Liver (tissue), 9 donors: ENCODE results near the gene MIB2. TPM values are rescaled to one million over a fixed set of nuclear protein-coding genes. Genes with fewer than 3 reads are reported as not detected.

Experiments used
- DNase-seq: peaks from one replicate; pipeline ENCODE4 v3.0.0-alpha.2; 2017; ENCODE audit warnings: low spot score
- H3K27ac ChIP-seq, 2 donors: one replicate each; pipeline ENCODE4 v1.7.0; 2013; ENCODE audit warnings: inconsistent platforms in 2 of 2, low read length in 2 of 2, control low read depth in 1 of 2, low read depth in 1 of 2, mild to moderate bottlenecking in 1 of 2
- H3K27me3 ChIP-seq, 4 donors: one replicate each; pipeline versions ENCODE4 v1.6.1 to v1.7.0; 2013; ENCODE audit warnings: low read length in 3 of 4, inconsistent platforms in 1 of 4, mild to moderate bottlenecking in 1 of 4, moderate library complexity in 1 of 4; ENCODE audit not compliant: control insufficient read depth in 4 of 4, insufficient read depth in 4 of 4
- H3K36me3 ChIP-seq, 4 donors: one replicate each; pipeline versions ENCODE4 v1.6.1 to v1.7.0; 2013; ENCODE audit warnings: low read length in 3 of 4, mild to moderate bottlenecking in 3 of 4, low read depth in 1 of 4, moderate library complexity in 1 of 4; ENCODE audit not compliant: control insufficient read depth in 4 of 4, insufficient read depth in 3 of 4
- H3K4me1 ChIP-seq, 4 donors: one replicate each; pipeline versions ENCODE4 v1.6.1 to v1.7.0; 2013; ENCODE audit warnings: low read length in 3 of 4, mild to moderate bottlenecking in 3 of 4, moderate library complexity in 1 of 4; ENCODE audit not compliant: control insufficient read depth in 4 of 4, insufficient read depth in 4 of 4
- H3K4me3 ChIP-seq, 3 donors: one replicate each; pipeline versions ENCODE4 v1.6.1 to v1.7.0; 2013; ENCODE audit warnings: low read length in 3 of 3, control low read depth in 1 of 3, low read depth in 1 of 3, mild to moderate bottlenecking in 1 of 3
- H3K9ac ChIP-seq, 2 donors: one replicate each; pipeline ENCODE4 v1.7.0; 2013; ENCODE audit warnings: low read length in 2 of 2, mild to moderate bottlenecking in 2 of 2, moderate library complexity in 2 of 2, control low read depth in 1 of 2, low read depth in 1 of 2
- H3K9me3 ChIP-seq, 4 donors: one replicate each; pipeline versions ENCODE4 v1.6.1 to v1.7.0; 2013; ENCODE audit warnings: low read length in 3 of 4; ENCODE audit not compliant: control insufficient read depth in 4 of 4
- EGR1 ChIP-seq, 2 donors: IDR thresholded peaks; 2 replicates each; pipeline ENCODE4 v1.6.1; 2016 to 2018; ENCODE audit warnings: antibody characterized with exemption in 2 of 2, low read depth in 2 of 2
- FOXA1 ChIP-seq: IDR thresholded peaks from 2 replicates; pipeline ENCODE4 v1.6.1; 2016; ENCODE audit warnings: antibody characterized with exemption
- HNF4A ChIP-seq, 2 donors: conservative IDR thresholded peaks; 2 replicates each; pipeline ENCODE4 v1.6.1; 2016; ENCODE audit warnings: antibody characterized with exemption in 2 of 2, mild to moderate bottlenecking in 2 of 2
- HNF4G ChIP-seq: IDR thresholded peaks from 2 replicates; pipeline ENCODE4 v1.6.1; 2016; ENCODE audit warnings: antibody characterized with exemption
- JUND ChIP-seq, 2 donors: IDR thresholded peaks; 2 replicates each; pipeline ENCODE4 v1.6.1; 2016; ENCODE audit warnings: antibody characterized with exemption in 2 of 2
- NR2F2 ChIP-seq: IDR thresholded peaks from 2 replicates; pipeline ENCODE4 v1.6.1; 2016; ENCODE audit warnings: antibody characterized with exemption
- RXRA ChIP-seq, 2 donors: IDR thresholded peaks; 2 replicates each; pipeline ENCODE4 v1.6.1; 2017 to 2018; ENCODE audit warnings: antibody characterized with exemption in 2 of 2, mild to moderate bottlenecking in 1 of 2
- TAF1 ChIP-seq: conservative IDR thresholded peaks from 2 replicates; pipeline ENCODE4 v1.6.1; 2016; ENCODE audit warnings: antibody characterized with exemption, mild to moderate bottlenecking
- YY1 ChIP-seq: IDR thresholded peaks from 2 replicates; pipeline ENCODE4 v1.6.1; 2016; ENCODE audit warnings: antibody characterized with exemption, mild to moderate bottlenecking
- WGBS: extraction: QIAGEN DNeasy Blood & Tissue Kit; methylation state at CpG from one replicate; pipeline ENCODE4 v1.1.7; 2013; 5-methylcytosine and 5-hydroxymethylcytosine counted together
- polyA plus RNA-seq, 2 donors: library from polyadenylated mRNA; stranded (reverse) in 1 of 2; unstranded in 1 of 2; fragments of 200-250 nt in 1 of 2; fragments of >200 nt in 1 of 2; fragmentation: Nextera tagmentation in 1 of 2; extraction: Ambion mirVana in 1 of 2; gene quantifications; one replicate each; pipeline versions ENCODE4 v1.2.1 to v1.2.3, GENCODE V29; 2013 to 2015
- total RNA-seq, 2 donors: library from RNA; depleted of rRNA; stranded (reverse); fragments of >200 nt; gene quantifications; one replicate each; pipeline ENCODE4 v1.2.3, GENCODE V29; 2014
- TF ChIP-seq, protein P1 (sequence below): IDR thresholded peaks from 2 replicates; pipeline ENCODE4 v1.6.1; 2016; ENCODE audit warnings: antibody characterized with exemption
- TF ChIP-seq, protein P2 (sequence below): fragments of 150-350 bp; IDR thresholded peaks from 2 replicates; pipeline ENCODE4 v1.5.1; 2017; ENCODE audit warnings: improper control_type of control experiment, low read depth, low read length; ENCODE audit not compliant: missing input control
- donor health status: healthy.
- donor health status: healthy.
- donor health status: healthy.
- donor health status: healthy.
- donor health status: healthy.

The MIB2 gene
- total and polyA plus RNA-seq, 4 donors = 9.8 to 33.0 (median 19.2) TPM

DNA sequence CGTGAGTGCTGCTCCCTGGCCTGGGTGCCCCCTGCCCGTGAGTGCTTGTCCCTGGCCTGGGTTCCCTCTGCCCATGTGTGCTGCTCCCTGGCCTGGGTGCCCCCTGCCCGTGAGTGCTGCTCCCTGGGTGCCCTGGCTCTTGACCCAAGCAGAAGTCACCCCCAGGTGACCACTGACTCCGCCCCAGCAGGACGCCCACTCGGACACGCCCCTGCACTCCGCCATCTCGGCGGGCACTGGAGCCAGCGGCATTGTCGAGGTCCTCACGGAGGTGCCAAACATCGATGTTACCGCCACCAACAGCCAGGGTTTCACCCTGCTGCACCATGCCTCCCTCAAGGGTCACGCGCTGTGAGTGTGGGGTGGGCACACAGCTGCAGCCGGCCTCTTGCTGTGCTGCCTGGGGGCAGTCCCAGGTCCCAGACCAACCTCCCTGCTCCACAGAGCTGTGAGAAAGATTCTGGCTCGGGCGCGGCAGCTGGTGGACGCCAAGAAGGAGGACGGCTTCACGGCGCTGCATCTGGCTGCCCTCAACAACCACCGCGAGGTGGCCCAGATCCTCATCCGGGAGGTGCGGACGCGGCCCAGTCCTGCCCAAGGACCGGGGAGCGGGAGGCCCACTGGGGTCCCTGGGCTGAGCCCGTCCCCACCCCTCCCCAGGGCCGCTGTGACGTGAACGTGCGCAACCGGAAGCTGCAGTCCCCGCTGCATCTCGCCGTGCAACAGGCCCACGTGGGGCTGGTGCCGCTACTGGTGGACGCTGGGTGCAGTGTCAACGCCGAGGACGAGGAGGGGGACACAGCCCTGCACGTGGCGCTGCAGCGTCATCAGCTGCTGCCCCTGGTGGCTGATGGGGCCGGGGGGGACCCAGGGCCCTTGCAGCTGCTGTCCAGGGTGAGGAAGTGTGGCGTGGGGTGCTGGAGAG is 12.8 kb downstream of the MIB2 start (continued):
- TF ChIP-seq HNF4A (conservative IDR thresholded peaks at IDR 0.05) = no peak

- no peak for DNase-seq
- peak overlapping the region in 1 of 3 donors; percentile 20 for H3K4me3 ChIP-seq
- H3K27ac ChIP-seq = no peak overlapping the region
- peaks cover 0 to 5% (median 0%) of the 10 kb centered on the region in 4 donors for H3K4me1 ChIP-seq
- H3K9ac ChIP-seq = no peak overlapping the region
- H3K9me3 ChIP-seq = no peaks in the 10 kb centered on the region
- WGBS = 79% methylated on average over 53 of the region's 53 CpGs
- H3K27me3 ChIP-seq = no peaks in the 10 kb centered on the region
- H3K36me3 ChIP-seq = peaks cover 0 to 20% (median 6%) of the 10 kb centered on the region in 4 donors
- TF ChIP-seq RXRA (IDR thresholded peaks at IDR 0.05) (no peak), JUND (IDR thresholded peaks at IDR 0.05) (no peak), HNF4G (no peak)
- TF ChIP-seq, protein P1, sequence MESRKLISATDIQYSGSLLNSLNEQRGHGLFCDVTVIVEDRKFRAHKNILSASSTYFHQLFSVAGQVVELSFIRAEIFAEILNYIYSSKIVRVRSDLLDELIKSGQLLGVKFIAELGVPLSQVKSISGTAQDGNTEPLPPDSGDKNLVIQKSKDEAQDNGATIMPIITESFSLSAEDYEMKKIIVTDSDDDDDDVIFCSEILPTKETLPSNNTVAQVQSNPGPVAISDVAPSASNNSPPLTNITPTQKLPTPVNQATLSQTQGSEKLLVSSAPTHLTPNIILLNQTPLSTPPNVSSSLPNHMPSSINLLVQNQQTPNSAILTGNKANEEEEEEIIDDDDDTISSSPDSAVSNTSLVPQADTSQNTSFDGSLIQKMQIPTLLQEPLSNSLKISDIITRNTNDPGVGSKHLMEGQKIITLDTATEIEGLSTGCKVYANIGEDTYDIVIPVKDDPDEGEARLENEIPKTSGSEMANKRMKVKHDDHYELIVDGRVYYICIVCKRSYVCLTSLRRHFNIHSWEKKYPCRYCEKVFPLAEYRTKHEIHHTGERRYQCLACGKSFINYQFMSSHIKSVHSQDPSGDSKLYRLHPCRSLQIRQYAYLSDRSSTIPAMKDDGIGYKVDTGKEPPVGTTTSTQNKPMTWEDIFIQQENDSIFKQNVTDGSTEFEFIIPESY = no peak
- TF ChIP-seq, protein P2, sequence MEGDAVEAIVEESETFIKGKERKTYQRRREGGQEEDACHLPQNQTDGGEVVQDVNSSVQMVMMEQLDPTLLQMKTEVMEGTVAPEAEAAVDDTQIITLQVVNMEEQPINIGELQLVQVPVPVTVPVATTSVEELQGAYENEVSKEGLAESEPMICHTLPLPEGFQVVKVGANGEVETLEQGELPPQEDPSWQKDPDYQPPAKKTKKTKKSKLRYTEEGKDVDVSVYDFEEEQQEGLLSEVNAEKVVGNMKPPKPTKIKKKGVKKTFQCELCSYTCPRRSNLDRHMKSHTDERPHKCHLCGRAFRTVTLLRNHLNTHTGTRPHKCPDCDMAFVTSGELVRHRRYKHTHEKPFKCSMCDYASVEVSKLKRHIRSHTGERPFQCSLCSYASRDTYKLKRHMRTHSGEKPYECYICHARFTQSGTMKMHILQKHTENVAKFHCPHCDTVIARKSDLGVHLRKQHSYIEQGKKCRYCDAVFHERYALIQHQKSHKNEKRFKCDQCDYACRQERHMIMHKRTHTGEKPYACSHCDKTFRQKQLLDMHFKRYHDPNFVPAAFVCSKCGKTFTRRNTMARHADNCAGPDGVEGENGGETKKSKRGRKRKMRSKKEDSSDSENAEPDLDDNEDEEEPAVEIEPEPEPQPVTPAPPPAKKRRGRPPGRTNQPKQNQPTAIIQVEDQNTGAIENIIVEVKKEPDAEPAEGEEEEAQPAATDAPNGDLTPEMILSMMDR = no peak
Observed at GRCh38 chr1:1628754-1629429, 13.6 kb downstream of the MIB2 start.

DNA sequence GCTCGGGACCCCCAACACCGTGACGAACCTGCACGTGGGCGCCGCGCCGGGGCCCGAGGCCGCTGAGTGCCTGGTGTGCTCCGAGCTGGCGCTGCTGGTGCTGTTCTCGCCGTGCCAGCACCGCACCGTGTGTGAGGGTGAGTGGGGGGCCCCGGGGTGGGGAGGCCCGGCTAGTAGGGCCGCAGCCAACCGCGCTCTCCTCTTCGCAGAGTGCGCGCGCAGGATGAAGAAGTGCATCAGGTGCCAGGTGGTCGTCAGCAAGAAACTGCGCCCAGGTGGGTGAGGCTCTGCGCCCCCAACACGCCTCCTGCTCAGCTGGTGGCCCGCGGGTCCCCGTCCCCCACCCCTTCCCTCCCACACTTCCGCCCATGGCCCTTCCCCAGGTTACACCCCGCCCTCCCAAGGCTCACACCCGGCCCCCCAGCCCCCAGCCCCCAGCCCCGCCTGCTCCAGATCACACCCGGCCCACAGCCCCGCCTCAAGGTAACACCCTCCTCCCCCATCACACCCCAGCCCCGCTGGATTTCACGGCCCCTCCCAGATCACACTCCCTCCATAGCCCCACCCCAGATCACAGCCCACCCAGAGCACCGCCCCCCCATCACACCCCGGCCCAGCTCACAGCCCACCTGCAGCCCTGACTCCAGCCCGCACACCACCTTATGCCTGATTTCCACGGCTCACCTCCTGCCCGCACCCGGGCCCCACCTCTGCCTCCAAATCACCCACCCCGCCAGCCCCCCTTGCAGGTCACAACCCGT is 14.3 kb downstream of the MIB2 start:
- peaks cover 0 to 17% (median 6%) of the 10 kb centered on the region in 4 donors for H3K36me3 ChIP-seq
- no peak for DNase-seq
- H3K9ac ChIP-seq = no peak overlapping the region
- peak overlapping the region in 1 of 2 donors; percentile 71 for H3K27ac ChIP-seq
- H3K4me3 ChIP-seq = peak overlapping the region in 1 of 3 donors; percentile 20
- peaks cover 0 to 5% (median 0%) of the 10 kb centered on the region in 4 donors for H3K4me1 ChIP-seq
- H3K27me3 ChIP-seq = no peaks in the 10 kb centered on the region
- 81% methylated on average over 48 of the region's 48 CpGs for WGBS
- no peaks in the 10 kb centered on the region for H3K9me3 ChIP-seq
- TF ChIP-seq, protein P2 = no peak
- TF ChIP-seq FOXA1 (no peak), JUND (IDR thresholded peaks at IDR 0.05) (no peak), NR2F2 (no peak), HNF4G (no peak), YY1 (no peak), TAF1 (no peak), EGR1 (IDR thresholded peaks at IDR 0.05; ENCODE audit: low read depth in 2 of 2) (no peak)
